GM06990 (cell line): Measurements from ENCODE around the gene RASGRP2.

Experiments used
- DNase-seq: peaks from one replicate; pipeline ENCODE4 v3.0.0-alpha.2; 2011; ENCODE audit not compliant: insufficient read length; ENCODE audit errors: extremely low read depth
- H3K27me3 ChIP-seq: replicated peaks from 2 replicates; pipeline ENCODE4 v1.6.0; 2011; ENCODE audit warnings: low read length; ENCODE audit not compliant: control insufficient read depth, insufficient read depth
- H3K36me3 ChIP-seq: 2 replicates; pipeline ENCODE4 v1.5.1; 2011; ENCODE audit warnings: low read length; ENCODE audit not compliant: control insufficient read depth, insufficient read depth
- H3K4me3 ChIP-seq: replicated peaks from 2 replicates; pipeline ENCODE4 v1.5.1; 2011; ENCODE audit warnings: low read depth, mild to moderate bottlenecking, control low read depth, low read length
- TF ChIP-seq, protein P1 (sequence below): IDR thresholded peaks from 2 replicates; pipeline ENCODE4 v1.5.1; 2011; ENCODE audit warnings: low read length, control low read depth, mild to moderate bottlenecking, inconsistent platforms; ENCODE audit not compliant: insufficient read depth, poor library complexity, severe bottlenecking

RASGRP2 gene

DNA sequence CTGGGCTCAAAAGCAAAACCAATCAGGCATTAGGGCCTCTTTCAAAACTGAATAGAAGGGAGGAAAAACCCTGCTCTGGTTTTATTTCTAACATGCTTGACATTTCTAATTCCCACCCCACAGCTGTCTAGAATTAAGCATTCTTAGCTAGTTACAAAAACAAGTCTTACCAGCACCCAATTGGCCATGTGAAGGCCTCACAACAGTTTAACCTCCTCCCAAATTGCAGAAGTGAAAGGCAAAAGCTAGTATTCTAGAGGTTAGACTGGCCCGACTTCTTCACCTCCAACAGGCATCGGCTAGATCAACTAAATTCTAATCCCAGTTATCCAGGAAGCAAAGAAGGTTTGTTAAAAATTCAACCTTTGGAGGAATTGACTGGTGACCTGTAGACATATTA is 27.9 kb upstream of the RASGRP2 start:
- TF ChIP-seq, protein P1, sequence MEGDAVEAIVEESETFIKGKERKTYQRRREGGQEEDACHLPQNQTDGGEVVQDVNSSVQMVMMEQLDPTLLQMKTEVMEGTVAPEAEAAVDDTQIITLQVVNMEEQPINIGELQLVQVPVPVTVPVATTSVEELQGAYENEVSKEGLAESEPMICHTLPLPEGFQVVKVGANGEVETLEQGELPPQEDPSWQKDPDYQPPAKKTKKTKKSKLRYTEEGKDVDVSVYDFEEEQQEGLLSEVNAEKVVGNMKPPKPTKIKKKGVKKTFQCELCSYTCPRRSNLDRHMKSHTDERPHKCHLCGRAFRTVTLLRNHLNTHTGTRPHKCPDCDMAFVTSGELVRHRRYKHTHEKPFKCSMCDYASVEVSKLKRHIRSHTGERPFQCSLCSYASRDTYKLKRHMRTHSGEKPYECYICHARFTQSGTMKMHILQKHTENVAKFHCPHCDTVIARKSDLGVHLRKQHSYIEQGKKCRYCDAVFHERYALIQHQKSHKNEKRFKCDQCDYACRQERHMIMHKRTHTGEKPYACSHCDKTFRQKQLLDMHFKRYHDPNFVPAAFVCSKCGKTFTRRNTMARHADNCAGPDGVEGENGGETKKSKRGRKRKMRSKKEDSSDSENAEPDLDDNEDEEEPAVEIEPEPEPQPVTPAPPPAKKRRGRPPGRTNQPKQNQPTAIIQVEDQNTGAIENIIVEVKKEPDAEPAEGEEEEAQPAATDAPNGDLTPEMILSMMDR, result no peak
- Histone ChIP-seq H3K27me3 (no peaks in the 10 kb centered on the region), H3K4me3 (no peak overlapping the region), H3K36me3 (peaks cover 63% of the 10 kb centered on the region)
- DNase-seq, result no peak

DNA sequence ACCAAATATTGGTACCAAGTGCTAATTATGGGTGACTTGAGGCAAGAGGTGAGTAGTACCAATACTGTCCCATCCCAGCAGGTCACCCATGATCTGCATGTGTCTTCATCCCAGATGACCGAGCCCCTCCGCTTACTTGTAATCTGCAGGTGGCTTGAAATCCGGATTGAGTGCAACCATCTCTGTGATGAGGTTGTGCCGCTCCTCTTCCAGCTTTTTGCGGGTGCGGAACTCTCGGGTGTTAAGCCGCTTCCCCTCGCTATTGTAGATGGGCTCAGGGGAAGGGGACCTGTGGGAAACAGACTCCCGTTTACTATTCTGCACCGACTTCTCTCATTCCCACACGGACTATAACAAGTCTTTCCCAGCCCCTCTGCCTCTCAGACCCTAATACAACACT is 26.2 kb upstream of the RASGRP2 start:
- DNase-seq, result no peak
- peaks cover 68% of the 10 kb centered on the region for H3K36me3 ChIP-seq
- H3K4me3 ChIP-seq, result no peak overlapping the region
- no peaks in the 10 kb centered on the region for H3K27me3 ChIP-seq
- TF ChIP-seq, protein P1, result no peak

DNA sequence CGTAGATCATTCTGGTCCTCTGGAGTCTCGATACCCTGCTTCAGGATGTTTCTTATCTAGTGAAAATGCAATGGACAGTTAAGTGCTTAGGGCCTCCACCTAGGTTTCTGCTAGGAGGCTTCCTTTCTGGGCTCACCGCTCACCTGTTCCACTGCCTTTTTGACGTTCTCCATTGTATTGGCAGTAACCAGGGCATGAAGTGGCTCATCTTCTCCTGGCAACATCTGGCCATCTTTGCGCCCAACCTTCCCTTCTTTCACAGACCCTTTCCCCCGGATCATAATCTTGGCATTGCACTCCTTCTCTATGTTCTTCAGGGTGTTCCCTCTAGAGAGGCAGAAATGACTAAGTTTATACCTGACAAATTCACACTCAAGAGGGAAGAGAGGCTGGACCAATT is 25.3 kb upstream of the RASGRP2 start:
- TF ChIP-seq, protein P1, result no peak
- no peak for DNase-seq
- Histone ChIP-seq H3K27me3 (no peaks in the 10 kb centered on the region), H3K36me3 (peaks cover 69% of the 10 kb centered on the region), H3K4me3 (no peak overlapping the region)

DNA sequence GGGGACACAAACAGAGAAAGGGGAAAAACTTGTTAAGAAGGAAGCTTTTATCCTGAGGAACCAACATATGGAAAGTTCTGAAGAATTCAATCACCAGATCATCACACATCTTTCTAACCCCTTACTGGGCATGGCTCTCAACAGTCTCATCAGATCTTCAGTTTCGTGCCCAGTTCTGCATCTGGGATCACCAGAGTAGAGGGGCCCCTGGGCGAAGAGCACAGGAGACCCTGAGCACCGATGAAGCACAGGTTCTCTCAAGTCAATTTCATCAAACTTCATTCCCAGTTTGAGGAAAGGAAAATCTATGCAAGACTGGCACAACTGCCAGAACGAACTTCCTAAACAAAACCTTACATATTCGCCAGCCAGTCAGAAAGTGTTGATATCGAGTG is 24.4 kb upstream of the RASGRP2 start:
- TF ChIP-seq, protein P1, result no peak
- no peaks in the 10 kb centered on the region for H3K27me3 ChIP-seq
- peaks cover 69% of the 10 kb centered on the region for H3K36me3 ChIP-seq
- no peak for DNase-seq
- H3K4me3 ChIP-seq, result no peak overlapping the region

DNA sequence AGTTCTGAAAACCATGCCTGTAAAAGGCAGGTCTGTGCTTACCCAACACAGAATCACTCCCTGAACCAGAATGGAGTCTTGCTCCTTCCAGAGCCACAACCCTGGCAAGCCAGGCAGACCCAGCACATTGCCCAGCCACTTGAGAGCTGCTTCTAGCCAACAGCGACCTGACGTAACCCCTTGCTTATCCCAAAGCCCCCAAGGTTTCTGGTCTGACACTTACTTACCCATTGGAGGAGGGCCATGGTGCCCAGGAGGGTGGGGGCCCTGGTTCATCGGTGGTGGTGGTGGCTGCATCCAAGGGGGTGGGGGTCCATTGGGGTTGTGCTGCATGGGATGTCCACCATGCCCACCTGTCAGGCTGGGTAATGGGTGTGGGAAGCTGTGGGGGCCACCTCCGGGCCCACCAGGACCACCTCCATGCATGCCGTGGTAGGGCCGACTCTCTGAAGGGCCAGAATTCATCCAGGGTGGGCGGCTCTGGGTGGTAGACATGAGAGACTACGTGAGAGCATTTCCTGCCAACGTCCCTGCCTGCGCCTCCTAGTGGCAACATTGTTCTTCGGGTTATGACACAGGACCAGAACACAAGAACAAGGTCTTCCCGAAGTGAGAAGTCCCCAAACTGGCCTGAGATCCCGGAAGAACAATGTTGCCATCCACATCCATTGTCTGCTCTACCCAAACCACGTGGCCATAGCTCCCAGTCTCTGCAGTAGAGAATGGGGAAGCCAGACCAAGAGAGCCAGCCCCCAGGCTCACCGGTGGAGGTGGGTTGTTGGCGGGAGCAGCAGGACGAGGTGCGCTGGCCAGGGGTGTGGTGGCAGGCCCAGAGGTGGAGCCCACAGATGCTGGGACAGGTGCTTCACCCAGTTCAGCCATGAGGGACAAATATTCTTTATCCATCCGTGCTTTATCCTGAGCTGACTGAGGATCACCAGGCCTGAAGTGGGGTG is 23.7 kb upstream of the RASGRP2 start:
- TF ChIP-seq, protein P1, result peak; percentile 79
- Histone ChIP-seq H3K4me3 (no peak overlapping the region), H3K27me3 (no peaks in the 10 kb centered on the region), H3K36me3 (peaks cover 66% of the 10 kb centered on the region)
- DNase-seq, result no peak

DNA sequence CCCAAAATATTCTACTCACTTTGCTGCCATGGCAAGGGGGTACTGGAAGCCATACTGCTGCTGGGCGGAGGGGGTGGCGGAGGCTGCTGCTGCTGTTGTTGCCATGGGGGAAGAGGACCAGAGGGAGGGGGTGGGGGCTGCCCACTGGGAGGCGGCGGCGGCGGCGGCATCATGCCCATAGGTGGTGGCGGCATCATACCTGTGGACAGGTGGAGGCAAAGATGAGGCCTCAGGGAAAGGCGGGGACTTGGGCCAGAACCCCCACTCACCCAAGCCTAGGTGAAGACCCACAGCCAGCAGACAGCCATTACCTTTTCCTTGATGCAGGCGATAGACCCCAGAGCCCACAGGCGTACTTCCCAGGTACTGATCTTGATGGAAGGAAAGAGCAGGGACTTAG is 22.9 kb upstream of the RASGRP2 start:
- Histone ChIP-seq H3K36me3 (peaks cover 64% of the 10 kb centered on the region), H3K27me3 (no peaks in the 10 kb centered on the region), H3K4me3 (no peak overlapping the region)
- DNase-seq, result no peak
- TF ChIP-seq, protein P1, result no peak
